ENCODE data around the gene ATP8B1.

GRCh38 chr18:57710226-57710625, 92.9 kb downstream of the ATP8B1 start:
- TF ChIP-seq REST (IDR thresholded peaks at IDR 0.05; ENCODE audit: low read depth) (no peak), ZBTB7A (IDR thresholded peaks at IDR 0.05; ENCODE audit: low read depth) (no peak), TEAD4 (IDR thresholded peaks at IDR 0.05) (no peak), EP300 (IDR thresholded peaks at IDR 0.05; ENCODE audit: borderline replicate concordance) (no peak), EGR1 (IDR thresholded peaks at IDR 0.05) (no peak), CREB1 (IDR thresholded peaks at IDR 0.05; ENCODE audit: low read depth) (no peak)
- TF ChIP-seq, protein P1, sequence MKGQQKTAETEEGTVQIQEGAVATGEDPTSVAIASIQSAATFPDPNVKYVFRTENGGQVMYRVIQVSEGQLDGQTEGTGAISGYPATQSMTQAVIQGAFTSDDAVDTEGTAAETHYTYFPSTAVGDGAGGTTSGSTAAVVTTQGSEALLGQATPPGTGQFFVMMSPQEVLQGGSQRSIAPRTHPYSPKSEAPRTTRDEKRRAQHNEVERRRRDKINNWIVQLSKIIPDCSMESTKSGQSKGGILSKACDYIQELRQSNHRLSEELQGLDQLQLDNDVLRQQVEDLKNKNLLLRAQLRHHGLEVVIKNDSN (IDR thresholded peaks at IDR 0.05) = no peak

Data from Ishikawa (cell line).